Endothelial cell (in vitro differentiated cells): Measurements from ENCODE around the gene COPB2. TPM values are rescaled to one million over a fixed set of nuclear protein-coding genes. Genes with fewer than 3 reads are reported as not detected.

Experiments used
- DNase-seq: peaks from one replicate; pipeline ENCODE4 v3.0.0; 2021; ENCODE audit warnings: low spot score
- H3K27ac Mint-ChIP-seq: one replicate; pipeline ENCODE4 v1.8.0; 2021; ENCODE audit warnings: mixed read lengths, inconsistent platforms; ENCODE audit not compliant: unreplicated experiment
- H3K27me3 Mint-ChIP-seq: one replicate; pipeline ENCODE4 v1.8.0; 2021; ENCODE audit warnings: mild to moderate bottlenecking, moderate library complexity, mixed read lengths, inconsistent platforms; ENCODE audit not compliant: unreplicated experiment
- H3K36me3 Mint-ChIP-seq: one replicate; pipeline ENCODE4 v1.8.0; 2021; ENCODE audit warnings: mild to moderate bottlenecking, low read depth, mixed read lengths, inconsistent platforms; ENCODE audit not compliant: unreplicated experiment
- H3K4me1 Mint-ChIP-seq: one replicate; pipeline ENCODE4 v1.8.0; 2021; ENCODE audit warnings: mild to moderate bottlenecking, mixed read lengths, inconsistent platforms; ENCODE audit not compliant: unreplicated experiment
- H3K4me3 Mint-ChIP-seq: one replicate; pipeline ENCODE4 v1.8.0; 2021; ENCODE audit warnings: mild to moderate bottlenecking, mixed read lengths, inconsistent platforms; ENCODE audit not compliant: unreplicated experiment
- H3K9me3 Mint-ChIP-seq: one replicate; pipeline ENCODE4 v1.8.0; 2021; ENCODE audit warnings: mixed read lengths, inconsistent platforms; ENCODE audit not compliant: unreplicated experiment
- CTCF ChIP-seq: fragments of 200-600 bp; sonication (generic); IDR thresholded peaks from one replicate; pipeline ENCODE4 v1.5.0; 2021; ENCODE audit warnings: antibody characterized with exemption; ENCODE audit not compliant: unreplicated experiment
- total RNA-seq: library from RNA; stranded (reverse); fragmentation: NEBNext Ultra II Directional; extraction: Animal tissue kit (Norgen Biotek cat#: 25700); gene quantifications from one replicate; pipeline ENCODE4 v1.2.1, GENCODE V29; 2021; ENCODE audit not compliant: unreplicated experiment

The COPB2 gene
- total RNA-seq, 1 donor from 2014 or later: 140 TPM

GRCh38 chr3:139353920-139354556, 35.4 kb downstream of the COPB2 start:
- Mint-ChIP-seq H3K36me3 (peaks cover 44% of the 10 kb centered on the region), H3K27ac (no peak overlapping the region), H3K9me3 (no peaks in the 10 kb centered on the region), H3K4me3 (no peak overlapping the region), H3K27me3 (no peaks in the 10 kb centered on the region), H3K4me1 (peaks cover 31% of the 10 kb centered on the region)
- DNase-seq: peak; percentile 53
- peak; percentile 19 for TF ChIP-seq CTCF

GRCh38 chr3:139346771-139347170, 42.7 kb downstream of the COPB2 start:
- no peaks in the 10 kb centered on the region for H3K27me3 Mint-ChIP-seq
- no peak overlapping the region for H3K27ac Mint-ChIP-seq
- no peak for DNase-seq
- no peaks in the 10 kb centered on the region for H3K9me3 Mint-ChIP-seq
- no peak overlapping the region for H3K4me3 Mint-ChIP-seq
- no peaks in the 10 kb centered on the region for H3K4me1 Mint-ChIP-seq
- H3K36me3 Mint-ChIP-seq: peaks cover 16% of the 10 kb centered on the region
- no peak for TF ChIP-seq CTCF

- H3K9me3 Mint-ChIP-seq: no peaks in the 10 kb centered on the region
- no peaks in the 10 kb centered on the region for H3K4me1 Mint-ChIP-seq
- no peak within 1 kb of the TSS for H3K4me3 Mint-ChIP-seq
- H3K36me3 Mint-ChIP-seq: peaks cover 6% of the 10 kb centered on the region
- no peak for TF ChIP-seq CTCF
- H3K27ac Mint-ChIP-seq: peak within 1 kb of the TSS; percentile 68
- no peaks in the 10 kb centered on the region for H3K27me3 Mint-ChIP-seq
- peak; percentile 68 for DNase-seq
Observed at GRCh38 chr3:139343895-139344856, 45.3 kb downstream of the COPB2 start, which contains the start of gene MRPS22. MRPS22 (plus strand) TSS chr3:139344020; CDS start chr3:139344027, 7 bp downstream.

GRCh38 chr3:139342054-139342453, 47.4 kb downstream of the COPB2 start:
- Mint-ChIP-seq H3K4me3 (no peak overlapping the region), H3K27me3 (no peaks in the 10 kb centered on the region), H3K9me3 (no peaks in the 10 kb centered on the region), H3K36me3 (no peaks in the 10 kb centered on the region), H3K27ac (no peak overlapping the region), H3K4me1 (no peaks in the 10 kb centered on the region)
- DNase-seq: no peak
- no peak for TF ChIP-seq CTCF
